LNCaP clone FGC (cell line): ENCODE results near the gene GFRA3.
"Not testable (repeated sequence)": the region's sequence is repeated elsewhere in the genome, so short reads cannot be mapped to it uniquely, and the experiment has no call there.

Experiments
- DNase-seq: peaks from one replicate; pipeline ENCODE4 v3.0.0-alpha.2; 2011; ENCODE audit warnings: low read depth
- H3K4me3 ChIP-seq: 2 replicates; pipeline ENCODE4 v1.5.1; 2011; ENCODE audit warnings: mild to moderate bottlenecking, low read depth, low read length, control low read depth
- CTCF ChIP-seq: IDR thresholded peaks from 2 replicates; pipeline ENCODE4 v1.5.1; 2012; ENCODE audit warnings: mild to moderate bottlenecking; ENCODE audit not compliant: control insufficient read depth, insufficient read depth; ENCODE audit errors: extremely low read depth

Gene GFRA3

GRCh38 chr5:138252944-138253343 lies 21.5 kb downstream of the GFRA3 start:
- no peak for TF ChIP-seq CTCF
- H3K4me3 ChIP-seq: no peak overlapping the region
- DNase-seq: no peak

GRCh38 chr5:138247800-138248199 lies 26.6 kb downstream of the GFRA3 start:
- DNase-seq, H3K4me3 ChIP-seq: not testable (repeated sequence)

- no peak for DNase-seq
- TF ChIP-seq CTCF: no peak
- no peak overlapping the region for H3K4me3 ChIP-seq
These were observed 27.6 kb downstream of the GFRA3 start for GRCh38 chr5:138246822-138247221.

- DNase-seq: no peak
- no peak overlapping the region for H3K4me3 ChIP-seq
- no peak for TF ChIP-seq CTCF
These were observed 28.1 kb downstream of the GFRA3 start for GRCh38 chr5:138246334-138246733.

GRCh38 chr5:138245717-138246116 lies 28.7 kb downstream of the GFRA3 start:
- no peak for DNase-seq
- no peak for TF ChIP-seq CTCF
- no peak overlapping the region for H3K4me3 ChIP-seq

- no peak for DNase-seq
- no peak for TF ChIP-seq CTCF
These were observed 30.6 kb downstream of the GFRA3 start for GRCh38 chr5:138243794-138244193.

GRCh38 chr5:138241688-138242571 lies 32.5 kb downstream of the GFRA3 start:
- H3K4me3 ChIP-seq: no peak overlapping the region
- no peak for DNase-seq

More at GRCh38 chr5:138243794-138244193, 30.6 kb downstream of the GFRA3 start:
- no peak overlapping the region for H3K4me3 ChIP-seq

More at GRCh38 chr5:138241688-138242571, 32.5 kb downstream of the GFRA3 start:
- TF ChIP-seq CTCF: no peak
